GM21381 (cell line): ENCODE measurements around the gene ABTB1.
A peak's percentile ranks its signal among the peaks of the same experiment; 100 is the strongest.
"Not testable (repeated sequence)": the region's sequence is repeated elsewhere in the genome, so short reads cannot be mapped to it uniquely, and the experiment has no call there.

Experiments
- ATAC-seq: cut with Tn5 transposase; IDR thresholded peaks from one replicate; pipeline ENCODE4 v1.9.1; 2021; ENCODE audit warnings: mild to moderate bottlenecking, moderate library complexity; ENCODE audit not compliant: unreplicated experiment

ABTB1 gene

DNA sequence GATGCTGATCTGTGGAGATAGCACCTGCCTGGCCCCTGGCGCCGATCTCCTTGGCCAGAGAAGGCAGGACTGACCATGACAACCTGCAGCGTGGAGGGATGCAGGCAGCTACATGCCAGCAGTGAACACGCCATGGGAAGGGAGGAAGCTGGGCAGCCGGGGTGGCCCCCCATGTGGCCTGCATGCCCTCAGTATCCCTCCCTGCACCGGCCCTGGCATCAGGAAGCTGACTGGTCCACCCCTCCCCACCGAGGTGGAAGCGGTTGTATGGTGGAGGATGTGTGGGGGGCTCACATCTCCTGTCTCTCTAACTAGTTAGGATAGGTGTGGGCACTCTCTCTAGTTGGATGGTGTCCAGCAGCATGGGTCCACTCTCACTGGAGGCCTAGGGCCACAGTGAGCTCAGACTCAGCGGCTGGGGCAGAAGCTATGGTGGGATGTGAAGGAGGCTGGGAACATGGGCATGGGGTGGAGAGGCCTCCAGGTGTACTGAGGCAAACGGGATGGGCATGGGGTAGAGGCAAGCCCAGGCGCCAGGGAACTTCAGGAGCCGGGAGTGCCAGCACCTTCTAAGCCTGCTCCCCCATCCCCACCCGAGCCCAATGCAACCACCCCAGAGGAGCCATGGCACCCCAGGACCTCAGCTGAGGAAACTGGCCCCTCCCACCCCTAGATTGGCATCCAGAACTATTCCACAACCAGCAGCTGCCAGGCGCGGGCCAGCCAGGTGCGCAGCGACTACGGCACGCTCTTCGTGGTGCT, 1.8 kb upstream of the ABTB1 start:
- no peak for ATAC-seq

GRCh38 chr3:127671523-127672428, 976 bp upstream of the ABTB1 start:
- peak; percentile 18 for ATAC-seq

DNA sequence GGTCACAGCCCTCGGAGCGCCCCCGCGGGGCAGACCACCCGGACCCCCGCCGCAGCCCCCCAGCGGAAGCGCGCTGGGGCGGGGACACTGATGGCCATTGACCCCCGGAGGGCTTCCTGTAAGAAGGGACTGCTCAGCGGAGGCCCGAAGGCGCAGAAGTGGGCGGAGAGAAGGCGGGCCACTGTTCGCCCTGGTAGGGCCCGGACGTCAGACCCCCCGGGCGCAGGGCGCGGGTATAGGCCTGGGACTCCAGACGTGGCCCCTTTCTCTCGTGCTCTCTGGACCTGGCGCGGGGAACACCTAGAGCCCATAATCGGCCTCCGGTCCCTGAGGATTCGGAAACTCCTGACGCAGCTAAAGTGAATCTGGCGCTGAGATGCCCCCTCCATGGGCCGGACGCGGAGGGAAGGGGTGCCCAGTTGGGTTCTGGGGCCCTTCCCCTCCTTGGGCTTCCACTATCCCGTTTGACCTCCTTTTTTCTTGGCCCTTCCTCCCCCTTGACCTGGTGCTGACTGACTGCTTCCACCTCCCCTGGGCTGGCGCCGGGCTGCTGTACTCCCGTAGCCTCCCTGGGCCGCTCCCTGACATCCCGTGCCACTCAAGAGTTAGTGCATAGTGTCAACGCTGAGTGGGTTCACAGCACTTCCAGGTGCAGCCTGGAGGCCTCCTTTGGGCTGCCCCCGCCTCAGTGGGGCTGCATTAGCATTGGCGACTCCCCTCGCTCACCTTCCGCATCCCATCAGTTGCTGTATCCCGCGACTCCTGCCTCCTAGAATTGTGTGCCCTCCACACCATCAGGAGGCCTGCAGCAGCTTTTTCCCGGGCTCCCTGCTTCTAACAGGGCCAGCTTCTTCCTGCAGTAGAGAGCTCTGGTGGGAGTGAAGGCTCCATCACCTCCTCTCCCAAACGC, 694 bp downstream of the ABTB1 start:
- peak; percentile 32 for ATAC-seq

GRCh38 chr3:127674101-127674721, 1.5 kb downstream of the ABTB1 start:
- no peak for ATAC-seq

DNA sequence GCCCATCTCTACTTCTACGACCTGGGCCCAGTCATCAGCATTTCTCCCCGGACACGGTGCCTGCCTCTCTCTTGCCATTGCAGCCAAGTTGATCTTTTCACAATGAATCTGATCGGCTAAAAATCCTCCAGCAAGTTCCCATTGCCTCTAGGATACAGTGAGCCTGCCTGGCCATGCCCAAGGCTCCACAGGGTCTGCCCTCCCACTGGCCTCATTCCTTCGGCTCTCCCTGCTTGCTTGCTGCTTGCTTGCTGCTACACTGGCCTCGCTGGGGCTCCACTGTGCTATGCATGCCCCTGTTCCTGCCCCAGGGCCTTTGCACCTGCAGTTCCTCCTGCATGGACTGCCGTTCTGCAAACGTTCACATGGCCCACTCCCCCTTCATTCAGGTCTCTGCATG, 2.0 kb downstream of the ABTB1 start:
- ATAC-seq = no peak

GRCh38 chr3:127675651-127676391, 3.1 kb downstream of the ABTB1 start:
- ATAC-seq = no peak

DNA sequence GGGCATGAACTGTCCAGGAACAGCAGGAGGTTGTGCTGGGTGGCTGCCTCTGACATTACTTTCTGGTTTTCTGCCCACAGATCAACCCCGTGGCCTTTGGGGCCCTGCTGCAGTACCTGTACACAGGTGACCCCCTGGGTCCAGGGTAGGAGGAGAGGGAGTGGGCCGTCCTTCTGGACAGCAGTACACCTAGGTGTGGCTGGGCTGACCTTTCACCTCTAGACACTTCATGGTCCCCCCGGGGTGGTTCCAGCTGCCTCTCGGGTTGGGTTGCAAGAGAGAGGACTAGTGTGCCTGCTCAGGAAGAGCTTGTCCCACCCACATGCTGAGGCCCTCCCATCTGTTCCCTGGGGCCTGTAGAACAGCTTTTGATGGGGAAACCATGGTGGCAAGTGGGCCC, 3.7 kb downstream of the ABTB1 start:
- ATAC-seq = no peak

- ATAC-seq = no peak
These were observed 4.2 kb downstream of the ABTB1 start for GRCh38 chr3:127676921-127677351.

DNA sequence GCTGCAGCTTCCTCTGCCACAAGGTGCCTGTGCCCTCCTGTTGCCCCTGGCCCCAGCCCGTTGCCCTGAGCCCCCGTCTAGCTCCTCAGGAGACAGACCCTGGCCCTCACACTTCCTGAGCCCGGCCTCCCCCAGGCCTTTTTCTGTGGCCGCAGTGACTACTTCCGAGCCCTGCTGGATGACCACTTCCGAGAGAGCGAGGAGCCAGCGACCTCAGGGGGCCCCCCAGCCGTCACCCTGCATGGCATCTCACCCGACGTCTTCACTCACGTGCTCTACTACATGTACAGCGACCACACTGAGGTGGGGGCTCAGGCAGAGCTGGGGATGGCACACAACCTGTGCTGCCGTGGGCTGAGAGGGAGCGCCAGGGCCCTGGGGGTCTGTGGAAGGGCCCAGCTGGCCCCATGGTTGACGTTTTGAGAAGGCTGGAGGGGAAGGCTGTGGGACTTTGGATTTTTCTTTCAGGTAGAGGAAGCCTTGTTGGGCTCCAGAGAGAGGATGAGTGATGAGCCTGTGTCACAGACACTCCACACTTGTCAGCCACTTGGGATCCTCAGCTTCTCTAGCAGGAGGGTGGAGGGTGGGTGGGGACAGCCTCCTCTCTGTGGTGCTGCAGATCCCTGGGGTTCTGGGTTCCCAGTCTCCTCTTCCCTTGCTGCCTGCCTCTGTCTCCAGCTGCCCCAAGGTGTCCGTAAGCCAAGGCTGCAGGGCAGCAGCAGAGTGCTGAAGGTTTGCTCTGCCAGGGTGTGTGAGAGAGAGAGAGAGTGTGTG, 5.0 kb downstream of the ABTB1 start:
- no peak for ATAC-seq

DNA sequence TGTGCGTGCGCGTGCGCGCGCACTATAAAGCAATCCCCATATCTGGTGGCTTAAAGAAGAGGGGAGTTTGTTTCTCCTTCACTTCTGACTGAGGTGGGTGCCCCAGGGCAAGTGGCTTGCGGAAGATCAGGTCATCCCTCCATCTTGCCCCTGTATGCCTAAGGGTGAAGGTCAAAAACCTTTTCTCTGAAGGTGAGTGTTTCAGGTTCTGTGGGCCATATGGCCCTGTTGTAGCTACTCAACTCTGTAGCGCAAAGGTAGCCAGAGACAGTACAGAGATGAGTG, 5.5 kb downstream of the ABTB1 start:
- no peak for ATAC-seq

DNA sequence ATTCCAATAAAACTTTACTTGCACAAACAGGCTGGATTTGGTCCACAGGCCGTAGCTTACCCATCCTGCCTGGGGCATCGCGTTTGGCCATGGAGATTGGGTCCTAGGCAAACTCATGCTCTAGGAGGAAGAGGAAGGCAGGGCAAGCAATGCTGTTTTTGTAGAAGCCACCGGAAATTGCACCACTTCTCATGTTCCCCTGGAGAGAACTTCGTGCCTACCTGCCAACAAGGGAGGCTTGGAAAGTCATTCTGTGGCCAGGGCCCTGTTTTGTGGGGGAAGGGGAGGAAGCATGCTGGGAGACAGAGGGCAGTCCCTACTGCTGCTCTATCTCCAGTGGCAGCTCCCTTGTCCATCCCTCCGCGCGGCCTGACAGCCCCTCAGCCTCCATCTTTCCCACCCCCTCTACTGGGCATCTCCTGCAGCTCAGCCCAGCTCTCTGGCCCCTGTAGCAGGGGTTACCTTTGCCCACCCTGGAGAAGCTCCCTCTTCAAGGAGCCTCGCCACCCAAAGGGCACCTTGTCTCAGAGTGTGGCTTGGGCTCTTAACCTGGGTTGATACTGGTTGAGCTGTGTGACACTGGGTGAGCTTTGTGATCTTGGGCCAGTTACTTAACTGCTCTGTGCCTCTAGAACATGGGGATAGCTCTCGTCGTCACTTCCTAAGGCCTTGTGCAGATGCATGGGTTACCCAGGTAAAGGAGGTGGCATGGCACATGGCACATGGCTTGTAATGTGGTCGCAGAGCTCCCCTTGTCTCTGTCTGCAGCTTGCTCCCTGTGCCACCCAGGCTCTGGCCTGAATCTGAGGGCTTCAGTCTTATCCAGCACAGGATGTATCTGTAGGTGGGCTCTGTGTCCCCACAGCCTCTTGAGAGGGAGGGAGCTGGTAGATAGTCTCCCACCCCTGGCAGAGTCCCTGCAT, 6.1 kb downstream of the ABTB1 start:
- no peak for ATAC-seq

DNA sequence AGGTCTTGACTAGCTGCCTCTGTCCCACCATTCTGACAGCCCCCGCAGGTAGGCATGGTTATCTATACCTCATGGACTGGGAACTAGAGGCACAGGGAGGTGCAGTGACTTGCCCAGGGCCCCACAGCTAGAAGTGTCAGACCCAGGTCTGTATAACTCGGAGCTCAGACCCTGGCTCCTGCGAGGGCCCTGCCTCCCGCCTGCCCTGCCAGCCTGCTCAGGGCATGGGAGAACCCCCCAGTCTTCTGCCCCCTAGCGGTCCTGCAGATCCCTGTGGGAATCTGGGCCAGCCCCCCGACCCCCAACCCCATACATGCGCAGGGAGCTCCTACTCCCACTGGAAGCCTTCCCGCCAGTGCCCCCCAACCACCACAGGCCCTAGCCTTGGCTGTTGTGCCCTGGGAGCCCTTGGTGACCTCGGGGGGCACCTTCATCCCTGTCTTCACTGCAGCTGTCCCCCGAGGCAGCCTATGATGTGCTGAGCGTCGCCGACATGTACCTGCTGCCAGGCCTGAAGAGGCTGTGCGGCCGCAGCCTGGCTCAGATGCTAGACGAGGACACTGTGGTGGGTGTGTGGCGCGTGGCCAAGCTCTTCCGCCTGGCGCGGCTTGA, 6.9 kb downstream of the ABTB1 start:
- ATAC-seq = no peak

GRCh38 chr3:127680146-127680661, 7.5 kb downstream of the ABTB1 start:
- ATAC-seq = no peak

DNA sequence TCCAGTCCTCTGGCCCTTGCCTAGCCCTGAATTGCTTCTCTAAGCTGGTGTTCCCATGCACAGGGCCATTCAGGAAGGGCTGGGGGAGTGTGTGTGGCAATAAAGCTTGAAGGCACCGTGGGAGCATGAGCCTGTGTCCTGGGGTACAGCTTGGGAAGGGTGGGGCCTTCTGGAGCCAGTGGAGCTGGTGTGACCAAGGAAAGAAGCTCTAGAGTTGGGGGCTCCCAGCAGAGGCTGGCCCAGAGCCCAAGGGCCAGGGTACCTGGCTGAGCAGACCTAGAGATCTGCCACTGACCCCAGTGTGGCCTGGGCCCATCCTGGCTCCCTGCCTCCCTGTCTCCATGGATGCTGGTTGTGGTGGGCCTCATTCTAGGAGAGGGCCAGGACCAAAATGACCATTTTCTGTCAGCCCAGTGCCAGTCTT, 8.1 kb downstream of the ABTB1 start:
- ATAC-seq = no peak

DNA sequence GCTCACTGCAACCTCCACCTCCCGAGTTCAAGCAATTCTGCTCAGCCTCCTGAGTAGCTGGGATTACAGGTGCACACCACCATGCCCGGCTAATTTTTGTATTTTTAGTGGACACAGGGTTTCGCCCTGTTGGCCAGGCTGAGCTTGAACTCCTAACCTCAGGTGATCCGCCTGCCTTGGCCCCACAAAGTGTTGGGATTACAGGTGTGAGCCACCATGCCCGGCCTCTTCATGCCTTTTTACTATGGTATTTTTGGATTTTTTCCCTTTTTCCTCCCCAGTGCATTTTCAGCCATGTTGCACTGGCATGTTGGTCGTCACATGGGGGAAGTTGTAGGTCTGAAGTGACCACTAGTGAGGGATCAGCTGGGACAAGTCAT, 9.4 kb downstream of the ABTB1 start:
- not testable (repeated sequence) for ATAC-seq

- ATAC-seq = no peak
These were observed 9.8 kb downstream of the ABTB1 start for GRCh38 chr3:127682561-127682960.

- ATAC-seq = no peak
These were observed 12.3 kb downstream of the ABTB1 start for GRCh38 chr3:127684871-127685707.
